Gastroesophageal sphincter (tissue), 4 donors: Measurements from ENCODE around the gene KIF26A. TPM values are rescaled to one million over a fixed set of nuclear protein-coding genes. Genes with fewer than 3 reads are reported as not detected.

ENCODE experiments used
- ATAC-seq: fragments of 150-250 bp; one replicate; pipeline ENCODE4 v1.9.1; 2016; ENCODE audit warnings: mild to moderate bottlenecking, moderate library complexity
- H3K27ac ChIP-seq, 4 donors: fragments of 200-600 bp; sonication (generic) in 3 of 4; 1 replicate in 3 of 4; 2 replicates in 1 of 4; pipeline ENCODE4 v1.5.1; 2016 to 2019
- H3K27me3 ChIP-seq: fragments of 200-600 bp; sonication (generic); one replicate; pipeline ENCODE4 v1.5.1; 2019
- H3K36me3 ChIP-seq, 2 donors: fragments of 200-600 bp; sonication (generic); one replicate each; pipeline ENCODE4 v1.5.1; 2019; ENCODE audit warnings: control low read depth in 1 of 2
- H3K4me1 ChIP-seq, 3 donors: fragments of 200-600 bp; sonication (generic); 1 replicate in 2 of 3; 2 replicates in 1 of 3; pipeline ENCODE4 v1.5.1; 2016 to 2019; ENCODE audit warnings: control low read depth in 2 of 3
- H3K4me3 ChIP-seq, 2 donors: fragments of 200-600 bp; sonication (generic); one replicate each; pipeline ENCODE4 v1.5.1; 2019; ENCODE audit warnings: mild to moderate bottlenecking in 1 of 2, moderate library complexity in 1 of 2
- H3K9me3 ChIP-seq, 3 donors: fragments of 200-600 bp; sonication (generic); one replicate each; pipeline ENCODE4 v1.5.1; 2017 to 2019; ENCODE audit warnings: control low read depth in 2 of 3
- CTCF ChIP-seq, 4 experiments: fragments of 200-600 bp in 2 of 4; fragments of 450-650 bp in 2 of 4; sonication (generic) in 1 of 4; IDR thresholded peaks; one replicate each; pipeline ENCODE4 v1.5.1; 2017 to 2019; ENCODE audit warnings: antibody characterized with exemption in 4 of 4, mild to moderate bottlenecking in 2 of 4, moderate library complexity in 2 of 4
- EP300 ChIP-seq: sonication (generic); formaldehyde crosslinking; IDR thresholded peaks from one replicate; pipeline ENCODE4 v1.6.1; 2017; ENCODE audit warnings: antibody characterized with exemption, mild to moderate bottlenecking
- POLR2A ChIP-seq, 2 donors: fragments of 450-650 bp; IDR thresholded peaks; one replicate each; pipeline ENCODE4 v1.6.1; 2017; ENCODE audit warnings: antibody characterized with exemption in 2 of 2, mild to moderate bottlenecking in 2 of 2, moderate library complexity in 1 of 2
- POLR2AphosphoS5 ChIP-seq: sonication (generic); formaldehyde crosslinking; IDR thresholded peaks from one replicate; pipeline ENCODE4 v1.6.1; 2017; ENCODE audit warnings: antibody characterized with exemption
- WGBS, 2 donors: methylation state at CpG; one replicate each; pipeline ENCODE4 v1.1.5; 2018; ENCODE audit warnings: low coverage in 1 of 2; 5-methylcytosine and 5-hydroxymethylcytosine counted together
- small RNA-seq, 4 donors: library from RNA; depleted of rRNA; stranded (forward); fragments of <200 nt; gene quantifications; one replicate each; pipeline ENCODE3, GENCODE V24; 2016
- total RNA-seq, 4 donors: library from RNA; depleted of rRNA; stranded (reverse); fragments of >200 nt; gene quantifications; one replicate each; pipeline ENCODE4 v1.1.0, GENCODE V29; 2016

The KIF26A gene
- total RNA-seq, 4 donors from 2014 or later = 2.2 to 6.9 (median 2.9) TPM

- Histone ChIP-seq H3K36me3 (no peaks in the 10 kb centered on the region), H3K27me3 (peaks cover 21% of the 10 kb centered on the region), H3K9me3 (peaks cover 0 to 28% (median 0%) of the 10 kb centered on the region in 3 donors), H3K4me3 (no peak overlapping the region), H3K4me1 (peaks cover 0 to 17% (median 0%) of the 10 kb centered on the region in 3 donors), H3K27ac (no peak overlapping the region)
- WGBS, 2 donors = 78 to 82% methylated on average over 2 to 4 of the region's 7 CpGs
- TF ChIP-seq POLR2A (IDR thresholded peaks at IDR 0.05) (no peak), CTCF (IDR thresholded peaks at IDR 0.05) (no peak)
- no peak for ATAC-seq
Observed at GRCh38 chr14:104228221-104228620, 89.8 kb downstream of the KIF26A start.

GRCh38 chr14:104228716-104229533 is 90.5 kb downstream of the KIF26A start:
- Histone ChIP-seq H3K4me1 (peaks cover 0 to 10% (median 0%) of the 10 kb centered on the region in 3 donors), H3K27ac (no peak overlapping the region), H3K4me3 (no peak overlapping the region), H3K27me3 (peaks cover 14% of the 10 kb centered on the region), H3K36me3 (no peaks in the 10 kb centered on the region), H3K9me3 (peaks cover 0 to 34% (median 0%) of the 10 kb centered on the region in 3 donors)
- WGBS, 2 donors = 72 to 93% methylated on average over 4 to 5 of the region's 17 CpGs
- ATAC-seq = peak; percentile 32
- no peak for TF ChIP-seq EP300
- no peak for TF ChIP-seq POLR2AphosphoS5
- TF ChIP-seq CTCF (IDR thresholded peaks at IDR 0.05) = no peak
- no peak for TF ChIP-seq POLR2A (IDR thresholded peaks at IDR 0.05)

- no CpG with 5 or more reads among the region's 23 CpGs for WGBS, 2 donors
- no peak for ATAC-seq
- H3K27me3 ChIP-seq = peaks cover 8% of the 10 kb centered on the region
- no peak overlapping the region for H3K27ac ChIP-seq
- H3K36me3 ChIP-seq = no peaks in the 10 kb centered on the region
- H3K4me1 ChIP-seq = peaks cover 0 to 3% (median 0%) of the 10 kb centered on the region in 3 donors
- TF ChIP-seq POLR2A (IDR thresholded peaks at IDR 0.05) = no peak
- no peak for TF ChIP-seq POLR2AphosphoS5
- TF ChIP-seq EP300 = no peak
- TF ChIP-seq CTCF (IDR thresholded peaks at IDR 0.05) = no peak
- H3K9me3 ChIP-seq = peaks cover 0 to 41% (median 0%) of the 10 kb centered on the region in 3 donors
- H3K4me3 ChIP-seq = no peak overlapping the region
Observed at GRCh38 chr14:104229534-104230055, 91.2 kb downstream of the KIF26A start.

- peaks cover 0 to 47% (median 0%) of the 10 kb centered on the region in 3 donors for H3K9me3 ChIP-seq
- no peaks in the 10 kb centered on the region for H3K36me3 ChIP-seq
- 72% methylated on average over 14 of the region's 19 CpGs; no CpG with 5 or more reads in 1 of the 2 donors for WGBS, 2 donors
- H3K27me3 ChIP-seq = peaks cover 4% of the 10 kb centered on the region
- H3K27ac ChIP-seq = no peak overlapping the region
- H3K4me3 ChIP-seq = no peak overlapping the region
- no peaks in the 10 kb centered on the region for H3K4me1 ChIP-seq
- TF ChIP-seq POLR2AphosphoS5 = no peak
- TF ChIP-seq EP300 = no peak
- TF ChIP-seq POLR2A (IDR thresholded peaks at IDR 0.05) = no peak
- no peak for TF ChIP-seq CTCF (IDR thresholded peaks at IDR 0.05)
- ATAC-seq = no peak
Observed at GRCh38 chr14:104230119-104230815, 91.9 kb downstream of the KIF26A start.

Small RNA genes within 50 kb of the gene (small RNA-seq; reads per million reads assigned to genes)
- 0 to 8.4 (median 2.0) reads per million in 4 donors for gene MIR203A

Other genes starting within 250 kb of the KIF26A start
- 1 to 10 TPM; 1.6 to 5.4 (median 2.3) TPM for gene TDRD9, start 210.1 kb upstream of the KIF26A start, total RNA-seq
- not detected for gene RD3L, start 196.1 kb upstream of the KIF26A start, total RNA-seq
- gene ASPG, start 52.9 kb upstream of the KIF26A start, total RNA-seq = 1 to 10 TPM in 1 of 4 donors, under 1 TPM in 1, not detected in 2; 0.13 to 1.1 TPM